ENCODE measurements around the gene DDX24.

- TF ChIP-seq CTCF (IDR thresholded peaks at IDR 0.05) (no peak), CHD2 (IDR thresholded peaks at IDR 0.05; ENCODE audit: low read length, partially characterized antibody) (no peak), CBX2 (IDR thresholded peaks at IDR 0.05; ENCODE audit: borderline replicate concordance, low read depth) (no peak), REST (IDR thresholded peaks at IDR 0.05) (no peak), E2F6 (IDR thresholded peaks at IDR 0.05; ENCODE audit: borderline replicate concordance, low read depth) (no peak), JUNB (IDR thresholded peaks at IDR 0.05) (no peak), EP300 (IDR thresholded peaks at IDR 0.05) (no peak), RAD21 (conservative IDR thresholded peaks at IDR 0.05 in 1 of 2, IDR thresholded peaks at IDR 0.05 in 1 of 2) (no peak), KDM1A (IDR thresholded peaks at IDR 0.05; ENCODE audit: low read depth) (no peak), USF2 (IDR thresholded peaks at IDR 0.05) (no peak), ELK1 (IDR thresholded peaks at IDR 0.05; ENCODE audit: low read depth, low read length) (no peak), BCL3 (IDR thresholded peaks at IDR 0.05) (no peak)
Measured at GRCh38 chr14:94124582-94125377, 43.8 kb upstream of the DDX24 start.

Measured in A549 (cell line).